ENCODE measurements around the gene TKFC. TPM values are rescaled to one million over a fixed set of nuclear protein-coding genes. Genes with fewer than 3 reads are reported as not detected.
A peak's percentile ranks its signal among the peaks of the same experiment; 100 is the strongest.

Gene TKFC, protein sequence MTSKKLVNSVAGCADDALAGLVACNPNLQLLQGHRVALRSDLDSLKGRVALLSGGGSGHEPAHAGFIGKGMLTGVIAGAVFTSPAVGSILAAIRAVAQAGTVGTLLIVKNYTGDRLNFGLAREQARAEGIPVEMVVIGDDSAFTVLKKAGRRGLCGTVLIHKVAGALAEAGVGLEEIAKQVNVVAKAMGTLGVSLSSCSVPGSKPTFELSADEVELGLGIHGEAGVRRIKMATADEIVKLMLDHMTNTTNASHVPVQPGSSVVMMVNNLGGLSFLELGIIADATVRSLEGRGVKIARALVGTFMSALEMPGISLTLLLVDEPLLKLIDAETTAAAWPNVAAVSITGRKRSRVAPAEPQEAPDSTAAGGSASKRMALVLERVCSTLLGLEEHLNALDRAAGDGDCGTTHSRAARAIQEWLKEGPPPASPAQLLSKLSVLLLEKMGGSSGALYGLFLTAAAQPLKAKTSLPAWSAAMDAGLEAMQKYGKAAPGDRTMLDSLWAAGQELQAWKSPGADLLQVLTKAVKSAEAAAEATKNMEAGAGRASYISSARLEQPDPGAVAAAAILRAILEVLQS
- polyA plus RNA-seq (ENCODE audit: insufficient read length) = 20.7 TPM

DNA sequence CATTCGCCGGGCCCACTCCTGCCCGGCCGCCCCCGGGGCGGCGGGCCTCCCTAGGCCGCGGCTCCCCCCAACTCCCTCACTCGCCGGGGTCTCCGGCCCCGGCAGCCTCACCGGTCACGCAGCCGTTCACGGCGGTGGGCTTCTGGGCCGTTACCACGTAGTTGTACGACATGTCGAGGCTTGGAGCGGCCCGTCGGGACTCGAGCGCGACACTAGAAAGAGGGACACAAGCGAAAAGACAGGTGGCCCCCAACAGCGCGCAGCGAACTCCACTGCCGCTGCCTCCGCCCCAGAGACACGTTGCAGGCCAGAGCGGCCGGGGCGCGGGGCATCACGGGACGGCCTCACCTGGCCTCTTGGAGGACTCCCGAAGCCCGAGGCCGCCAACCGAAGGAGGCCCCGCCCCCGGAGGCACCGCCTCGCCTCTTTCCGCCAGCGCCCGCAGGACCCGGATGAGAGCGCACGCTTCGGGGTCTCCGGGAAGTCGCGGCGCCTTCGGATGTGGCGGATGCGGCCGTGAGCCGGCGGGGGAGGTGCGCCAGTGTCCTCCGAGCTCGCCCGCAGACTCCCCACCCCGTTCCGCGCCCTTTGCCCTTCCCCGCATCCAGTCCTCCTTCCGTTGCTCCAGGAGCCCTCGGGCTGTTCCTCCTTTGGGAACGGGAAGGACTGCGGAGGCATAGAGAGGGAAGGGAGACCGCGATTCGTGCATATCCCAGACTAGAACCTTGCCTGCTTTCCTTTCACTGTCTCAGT lies at the start of gene TKFC, which contains the start of gene DDB1:
Gene TKFC (plus strand): TSS at position 432 of the 753 bp plus-strand sequence. CDS start 1,501 bp downstream, outside the sequence.
Gene DDB1 (minus strand): TSS at position 309 of the 753 bp plus-strand sequence. CDS start 137 bp downstream, at position 172.
- peak; percentile 96 for DNase-seq

DNA sequence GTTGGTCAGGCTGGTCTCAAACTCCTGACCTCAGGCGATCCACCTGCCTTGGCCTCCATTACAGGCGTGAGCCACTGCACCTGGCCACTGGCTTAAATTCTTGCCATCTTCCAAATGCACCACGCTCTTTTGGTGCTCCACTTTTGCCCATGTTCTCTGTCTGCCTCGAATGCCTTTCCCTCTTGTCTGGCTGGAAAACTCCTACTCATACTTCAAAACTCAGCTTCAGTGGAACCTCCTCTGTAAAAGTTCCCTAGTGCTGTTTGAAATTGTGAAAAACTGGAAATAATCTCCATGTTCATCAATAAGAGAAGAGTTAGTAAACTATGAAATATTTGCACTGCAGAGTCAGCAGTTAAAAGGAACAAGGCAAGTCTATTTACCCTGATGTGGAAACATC lies 49.4 kb upstream of the TKFC start:
- no peak for DNase-seq

DNA sequence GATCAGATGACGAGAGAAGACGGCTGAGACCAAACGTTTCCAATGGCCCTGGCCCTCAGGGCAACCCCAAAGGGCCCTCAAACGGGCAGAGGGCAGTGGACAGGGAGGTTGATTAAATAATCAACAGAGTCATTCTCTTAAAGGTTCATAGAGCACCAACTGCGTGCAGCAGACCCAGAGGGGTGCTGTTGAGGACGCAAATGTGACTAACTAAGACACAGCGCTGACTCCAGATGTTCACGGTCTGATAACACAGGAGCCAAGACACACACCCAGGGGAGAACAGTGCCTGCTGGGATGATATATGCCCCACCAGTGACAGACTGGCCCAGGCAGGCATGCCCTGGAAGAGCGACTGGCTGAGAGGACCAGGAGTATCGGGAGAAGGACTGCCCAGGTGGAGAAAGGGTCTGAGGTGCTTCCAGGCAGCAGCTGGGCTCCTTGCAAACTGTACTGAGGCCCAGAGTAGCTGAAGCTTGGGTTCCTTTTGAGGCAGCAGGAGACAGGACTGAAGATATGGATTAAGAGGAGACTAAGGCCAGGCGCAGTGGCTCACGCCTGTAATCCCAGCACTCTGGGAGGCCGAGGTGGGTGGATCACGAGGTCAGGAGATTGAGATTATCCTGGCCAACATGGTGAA lies 45.6 kb upstream of the TKFC start:
- no peak for DNase-seq

DNA sequence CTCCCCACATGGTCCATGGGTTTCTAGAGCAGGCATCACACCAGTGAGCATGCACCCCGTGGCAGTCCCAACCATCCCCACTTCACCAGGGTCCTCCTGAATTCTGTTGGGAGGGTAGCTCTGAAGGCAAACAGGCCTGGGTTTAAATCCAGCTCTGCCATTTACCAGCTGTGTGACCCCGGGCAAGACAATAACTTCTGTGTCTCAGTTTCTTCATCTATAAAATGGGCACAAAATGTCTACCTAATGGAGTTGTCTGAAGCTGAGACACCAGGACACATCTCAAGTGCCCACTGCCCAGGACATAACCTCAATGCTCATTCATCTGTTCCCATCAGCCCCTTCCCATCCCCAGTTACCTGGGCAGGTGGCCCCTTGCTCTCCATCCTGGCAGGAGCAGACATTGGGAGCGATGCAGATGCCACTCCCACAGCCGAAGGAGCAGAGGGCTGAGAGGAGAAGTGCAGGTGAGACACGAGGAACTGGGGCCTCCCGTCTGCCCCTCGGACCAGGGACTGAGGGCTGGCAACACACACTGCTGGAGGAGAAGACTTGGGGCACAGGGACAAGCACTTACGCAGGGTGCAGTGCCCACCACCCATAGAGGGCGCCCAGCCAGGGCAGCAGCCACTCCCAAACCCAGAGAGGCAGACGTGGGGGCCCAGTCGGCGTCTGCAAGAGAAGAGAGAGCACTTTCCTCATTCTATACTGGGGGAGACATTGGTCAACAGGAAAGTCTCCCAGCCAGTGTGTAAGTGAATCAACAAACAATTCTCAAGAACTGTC lies 41.9 kb upstream of the TKFC start:
- no peak for DNase-seq

DNA sequence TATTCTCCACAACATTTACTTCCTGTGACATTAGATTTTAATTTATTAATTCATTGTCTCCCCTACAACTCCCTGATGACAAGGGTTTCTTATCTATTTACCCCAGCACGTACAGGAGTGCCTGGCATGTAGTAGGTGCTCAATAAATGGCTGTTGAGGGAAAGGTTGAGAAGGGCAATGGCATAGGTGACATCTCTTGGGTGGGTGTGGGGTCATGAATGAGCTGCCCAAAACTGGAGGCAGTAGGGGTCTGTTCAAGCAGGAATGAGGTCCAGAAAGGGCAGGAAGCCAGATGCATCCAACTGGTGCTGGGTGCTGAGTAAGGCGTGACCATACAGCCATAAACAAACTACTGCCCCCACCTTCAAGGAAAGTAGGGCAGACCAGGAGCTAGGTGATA lies 40.7 kb upstream of the TKFC start:
- no peak for DNase-seq

DNA sequence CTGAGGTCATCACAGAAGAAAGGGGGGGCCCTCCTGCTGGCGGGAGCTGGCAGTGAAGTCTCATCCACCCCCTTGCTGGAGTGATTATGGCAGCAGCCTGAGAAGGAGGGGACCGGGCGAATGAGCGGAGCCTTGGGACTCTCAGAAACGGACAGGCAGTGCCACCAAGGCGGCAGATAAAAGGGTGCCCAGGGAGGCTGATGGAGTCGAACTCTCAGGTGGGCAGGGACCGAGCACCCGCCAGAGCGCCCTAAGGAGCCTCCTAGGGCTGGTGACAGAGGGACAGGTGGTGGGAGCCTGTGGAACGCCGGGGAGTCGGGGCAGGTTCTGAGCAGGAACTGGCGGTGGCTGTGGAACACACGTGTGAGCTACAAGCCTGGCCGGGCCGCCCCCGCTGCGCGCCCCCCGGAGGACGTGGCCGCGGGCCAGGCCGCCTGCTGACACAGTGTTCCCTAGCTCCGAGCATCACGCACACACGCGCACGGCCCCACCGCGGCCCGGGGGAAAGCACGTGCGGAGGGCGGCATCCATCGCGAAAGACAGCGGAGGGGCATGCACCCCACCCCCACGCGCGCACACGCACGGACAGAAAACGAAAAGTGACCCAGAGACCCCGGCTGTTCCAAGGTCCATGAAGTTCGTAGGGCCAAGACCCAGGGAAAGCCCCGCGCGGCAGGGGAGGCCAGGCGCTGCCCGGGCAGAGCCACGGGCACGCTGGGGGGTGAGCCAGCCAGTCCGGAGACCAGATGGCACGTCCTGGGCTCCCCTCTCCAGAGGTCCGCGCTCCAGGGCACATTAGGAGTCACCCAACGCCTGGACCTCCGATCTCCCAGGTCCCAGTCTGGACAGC lies 38.9 kb upstream of the TKFC start:
- DNase-seq = peak; percentile 66

DNA sequence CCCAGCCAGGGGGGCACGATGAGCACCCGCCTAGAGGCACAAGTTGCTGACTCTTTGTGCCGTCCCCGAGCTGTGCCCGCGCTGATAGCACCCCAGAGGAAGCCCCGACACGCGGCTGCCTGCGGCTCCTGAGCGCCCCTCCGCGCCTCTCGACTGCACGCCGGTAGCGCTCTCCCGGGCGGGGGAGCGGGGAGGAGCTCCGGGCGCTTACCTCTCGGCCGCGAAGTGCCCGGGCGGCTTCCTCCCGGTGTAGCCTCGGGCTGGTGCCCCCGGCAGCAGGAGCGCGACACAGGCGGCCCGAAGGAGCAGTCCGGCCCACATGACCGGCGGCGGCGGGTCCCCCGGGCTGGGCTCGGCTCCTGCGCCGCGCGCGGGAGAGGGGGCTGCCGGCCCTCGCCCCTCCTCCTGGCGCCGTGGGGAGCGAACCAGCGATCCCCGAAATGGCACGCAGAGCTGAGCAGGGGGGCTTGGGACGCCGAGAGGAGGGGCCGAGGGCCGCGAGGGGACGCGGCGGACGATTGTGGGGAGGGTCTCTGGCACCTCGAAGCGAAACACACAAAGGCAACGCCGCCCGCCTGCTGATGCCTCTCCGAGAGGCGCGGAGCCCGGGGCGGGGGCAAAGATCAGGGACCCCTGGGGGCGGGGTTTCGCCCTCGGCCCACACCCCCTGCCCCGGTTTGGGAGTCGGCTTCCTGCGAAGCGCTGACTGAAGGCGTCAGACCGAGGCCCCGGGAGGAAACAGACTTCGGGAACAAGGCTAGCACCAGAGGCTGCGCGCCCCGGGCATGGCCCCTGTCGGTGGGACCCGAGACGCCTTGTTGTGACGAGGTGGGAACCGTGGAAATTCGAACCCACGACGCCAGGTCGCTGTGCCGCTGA lies 38.1 kb upstream of the TKFC start, which contains the start of gene VWCE:
Gene VWCE (minus strand): TSS at position 600 of the 879 bp plus-strand sequence. CDS start 279 bp downstream, at position 321.
- peak; percentile 61 for DNase-seq

DNA sequence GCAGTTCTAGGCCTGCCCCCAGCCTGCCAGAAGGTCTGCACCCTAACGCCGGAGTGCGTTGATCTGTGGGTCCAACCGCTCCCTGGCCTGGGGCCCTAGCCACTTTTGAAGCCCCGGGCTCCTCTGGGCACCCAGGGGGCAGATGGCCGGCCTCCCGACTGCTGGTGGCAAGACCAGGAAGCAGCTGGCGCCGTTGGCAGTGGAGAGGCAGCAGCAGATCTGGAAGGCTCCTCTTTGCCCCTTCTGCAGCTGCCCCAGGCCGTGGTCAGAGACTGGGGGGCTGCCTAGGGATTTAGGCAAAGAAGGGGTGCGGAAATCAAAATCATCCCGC lies 37.5 kb upstream of the TKFC start:
- DNase-seq = no peak

DNA sequence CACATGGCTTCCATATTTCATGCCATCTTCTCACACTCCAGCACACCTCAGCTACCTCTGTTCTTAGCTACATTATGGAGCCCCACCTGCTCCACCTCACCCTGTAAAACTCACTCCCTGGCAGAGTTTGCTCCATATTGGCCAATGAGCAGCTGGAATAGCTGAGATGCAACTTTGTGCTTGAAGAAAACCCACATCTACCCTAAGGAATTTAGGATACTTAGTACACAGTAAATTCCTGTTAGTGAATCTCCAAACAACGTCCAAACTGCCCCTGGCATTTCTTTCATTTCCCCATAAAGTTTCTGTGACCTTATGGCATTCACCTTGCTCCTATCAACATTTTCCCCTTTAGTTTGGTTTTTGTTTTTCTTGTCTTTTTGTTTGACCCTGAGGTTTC lies 35.7 kb upstream of the TKFC start:
- no peak for DNase-seq

DNA sequence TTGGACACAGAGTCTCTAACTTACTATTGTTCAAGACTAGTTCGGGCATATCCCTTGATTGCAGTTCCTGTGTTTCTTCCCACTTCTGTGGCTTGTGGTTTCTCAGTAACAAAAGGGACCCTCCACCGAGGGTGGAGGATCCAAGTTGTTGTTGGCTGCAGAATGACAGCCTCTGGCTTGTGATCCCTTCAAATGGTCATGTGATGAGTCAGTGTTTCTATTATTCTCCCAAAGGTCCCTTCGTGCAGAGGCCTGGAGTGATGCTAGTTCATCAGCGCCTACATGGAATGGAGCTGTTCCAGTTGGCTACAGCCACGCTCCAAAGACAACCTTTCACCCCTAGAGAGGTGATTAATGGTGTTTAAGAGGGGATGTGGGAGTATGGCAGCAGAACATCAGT lies 35.3 kb upstream of the TKFC start:
- peak; percentile 40 for DNase-seq

DNA sequence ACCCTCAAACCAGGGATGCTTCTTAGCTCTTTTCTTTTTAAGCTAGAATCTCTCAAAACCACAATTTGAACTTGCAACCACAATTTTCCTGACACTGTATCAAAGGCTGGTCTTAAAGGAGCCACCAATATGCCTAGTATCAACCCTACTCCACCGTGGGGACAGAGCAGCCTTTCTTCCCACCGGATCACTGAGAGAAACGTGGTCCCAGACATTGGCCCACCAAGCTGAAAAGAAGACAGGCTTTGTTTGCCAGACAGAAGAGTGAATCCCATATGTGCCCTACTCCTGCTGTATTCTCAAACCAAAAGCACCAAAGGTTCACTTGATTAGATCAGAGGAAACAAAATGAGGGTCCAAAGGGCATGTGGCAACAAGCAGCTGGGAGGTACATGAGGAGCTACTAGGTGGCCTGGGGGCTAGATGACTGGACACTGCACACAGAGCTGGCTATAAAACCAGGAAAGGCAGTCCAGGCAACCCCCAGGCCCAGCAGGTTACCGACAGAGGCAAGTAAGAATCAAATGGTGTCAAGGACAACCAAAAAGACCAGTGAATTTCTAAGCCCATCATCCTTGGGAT lies 34.3 kb upstream of the TKFC start:
- DNase-seq = no peak

DNA sequence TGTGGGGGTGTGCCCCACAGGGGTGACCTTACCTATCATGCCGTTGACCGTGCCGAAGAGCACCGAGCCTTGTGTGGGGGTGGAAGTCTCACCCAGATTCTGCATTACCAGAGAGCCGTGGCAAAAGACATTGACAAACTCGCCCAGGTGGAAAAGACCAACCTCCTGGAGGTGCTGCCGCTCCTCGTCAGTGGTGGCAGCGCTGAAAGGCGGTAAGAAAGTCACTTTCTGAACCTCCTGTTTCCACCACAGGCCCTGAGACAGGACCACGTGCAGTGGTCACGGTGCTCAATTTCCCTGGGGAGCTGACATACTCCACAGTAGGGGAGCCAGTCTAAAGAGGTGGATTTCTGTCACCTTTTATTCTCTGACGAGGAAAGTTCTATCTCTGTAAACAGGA lies 30.5 kb upstream of the TKFC start:
- no peak for DNase-seq

DNA sequence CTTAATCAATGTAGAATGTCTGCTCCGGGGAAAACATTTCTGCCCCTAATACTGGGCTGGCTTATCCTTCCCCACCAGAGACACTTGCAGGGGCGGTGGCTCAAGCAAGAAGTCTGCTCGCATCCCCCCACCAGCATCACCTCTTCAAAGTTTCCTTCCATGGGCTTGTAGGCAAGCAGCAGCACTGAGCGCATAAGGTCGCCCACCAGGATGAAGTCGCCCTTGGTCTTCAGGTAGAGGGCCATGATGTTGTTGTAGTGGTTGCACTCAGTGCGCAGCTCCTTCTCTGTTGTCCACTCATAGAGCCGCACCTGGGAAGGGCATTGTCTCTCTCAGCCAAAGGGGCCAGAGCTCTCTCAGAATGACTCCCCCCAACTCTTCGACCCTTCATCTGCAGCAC lies 29.3 kb upstream of the TKFC start:
- no peak for DNase-seq

DNA sequence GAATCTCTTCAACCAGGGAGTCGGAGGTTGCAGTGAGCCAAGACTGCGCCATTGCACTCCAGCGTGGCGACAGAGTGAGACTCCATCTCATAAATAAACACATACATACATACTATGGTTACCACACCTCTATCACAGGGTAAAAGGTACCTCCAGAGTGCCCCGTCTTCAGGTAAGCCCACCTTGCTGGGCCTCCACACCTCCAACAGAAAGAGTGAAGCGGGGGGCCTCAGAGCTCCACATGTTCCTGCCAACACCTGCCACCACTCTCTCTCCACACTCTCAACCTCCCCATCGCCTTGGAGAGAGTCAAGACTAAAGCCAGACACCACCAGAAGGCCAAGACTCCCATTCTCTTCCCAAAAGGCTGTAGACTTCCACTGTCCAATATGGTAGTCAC lies 27.6 kb upstream of the TKFC start:
- DNase-seq = no peak

DNA sequence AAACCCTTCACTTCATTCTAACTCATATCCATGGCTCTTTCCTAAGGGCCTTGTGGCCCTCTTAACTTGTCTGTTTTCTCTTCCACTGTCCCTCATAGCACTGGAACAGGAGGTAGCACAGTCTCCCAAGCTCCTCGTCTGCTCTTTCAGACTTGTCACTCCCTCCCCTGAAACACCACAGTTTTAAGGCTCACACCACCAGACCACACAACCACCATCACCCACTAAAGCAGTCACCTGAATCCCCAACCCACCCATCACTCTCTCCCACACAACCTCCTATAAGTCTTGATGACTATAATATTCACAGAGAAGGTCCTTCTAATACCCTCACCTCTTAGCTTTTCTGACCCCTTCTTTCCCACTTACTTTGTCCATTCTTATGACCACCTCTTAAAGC lies 26.8 kb upstream of the TKFC start:
- no peak for DNase-seq

DNA sequence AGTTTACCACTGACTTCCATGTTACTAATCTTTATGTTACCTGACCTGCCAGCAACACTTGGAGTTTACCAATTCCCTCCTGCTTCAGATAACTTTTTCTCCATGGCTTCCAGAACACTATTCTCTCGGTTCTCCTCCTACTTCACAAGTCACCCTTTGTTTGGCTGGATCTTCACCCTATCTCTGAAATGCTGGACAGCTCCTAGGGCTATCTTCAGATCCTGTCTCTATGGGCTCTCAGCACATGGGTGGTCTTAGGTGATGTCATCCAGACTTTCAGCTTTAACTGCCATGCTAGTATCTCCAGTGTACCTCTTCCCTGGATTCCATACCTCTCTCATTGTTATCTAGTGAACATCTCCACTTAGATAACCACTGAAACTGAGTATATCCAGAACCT lies 25.7 kb upstream of the TKFC start:
- DNase-seq = no peak

DNA sequence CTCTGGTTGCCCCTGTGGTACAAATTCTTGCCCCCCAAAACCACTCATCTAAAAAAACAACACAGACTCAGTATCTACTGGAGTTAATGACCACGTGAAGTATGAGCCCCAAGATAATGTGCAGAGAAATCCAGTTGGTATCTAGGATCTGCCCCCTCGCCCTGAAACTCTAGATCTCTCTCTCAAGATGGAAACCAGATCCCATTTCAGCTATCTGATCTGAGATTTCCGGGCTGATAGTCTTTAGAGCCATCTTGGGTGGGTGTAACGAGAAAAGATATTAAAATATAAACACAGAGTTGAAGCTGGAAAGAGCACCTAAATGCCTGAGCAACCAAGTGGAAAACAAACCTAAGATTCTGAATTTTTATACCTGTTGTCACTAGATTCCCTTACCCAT lies 23.9 kb upstream of the TKFC start:
- DNase-seq = no peak

DNA sequence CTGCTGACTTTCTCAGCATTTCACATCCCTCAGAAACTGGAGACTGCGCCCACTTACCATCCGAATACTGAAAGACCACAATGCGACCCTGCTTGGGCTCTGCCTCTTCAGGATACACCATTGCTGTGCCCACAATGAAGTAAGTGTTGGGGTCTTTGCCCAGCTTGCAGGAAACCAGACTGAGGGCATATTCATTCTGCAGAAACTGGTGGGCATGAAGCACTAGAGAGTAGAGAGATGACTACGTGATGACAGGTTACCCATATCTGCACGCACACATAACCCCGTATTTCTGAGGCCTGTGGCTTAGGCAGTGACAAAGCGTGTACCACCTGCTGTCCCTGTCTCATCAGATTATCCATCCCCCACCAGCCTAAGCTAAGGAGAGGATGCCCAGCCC lies 23.3 kb upstream of the TKFC start:
- no peak for DNase-seq

DNA sequence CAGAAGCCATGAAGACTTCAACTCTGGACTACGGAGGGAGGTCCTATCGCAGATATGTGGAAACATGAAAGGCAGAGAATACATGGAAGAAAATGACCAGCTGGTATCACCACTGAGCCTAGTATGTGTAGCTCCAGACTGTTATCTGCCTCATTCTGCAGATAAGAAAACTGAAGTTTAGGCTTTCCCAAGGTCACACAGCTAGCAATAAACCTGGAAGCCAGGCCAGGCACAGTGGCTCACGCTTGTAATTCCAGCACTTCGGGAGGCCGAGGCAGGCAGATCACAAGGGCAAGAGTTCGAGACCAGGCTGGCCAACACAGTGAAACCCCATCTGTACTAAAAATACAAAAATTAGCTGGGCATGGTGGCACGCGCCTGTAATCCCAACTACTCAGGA lies 22.3 kb upstream of the TKFC start:
- DNase-seq = no peak

DNA sequence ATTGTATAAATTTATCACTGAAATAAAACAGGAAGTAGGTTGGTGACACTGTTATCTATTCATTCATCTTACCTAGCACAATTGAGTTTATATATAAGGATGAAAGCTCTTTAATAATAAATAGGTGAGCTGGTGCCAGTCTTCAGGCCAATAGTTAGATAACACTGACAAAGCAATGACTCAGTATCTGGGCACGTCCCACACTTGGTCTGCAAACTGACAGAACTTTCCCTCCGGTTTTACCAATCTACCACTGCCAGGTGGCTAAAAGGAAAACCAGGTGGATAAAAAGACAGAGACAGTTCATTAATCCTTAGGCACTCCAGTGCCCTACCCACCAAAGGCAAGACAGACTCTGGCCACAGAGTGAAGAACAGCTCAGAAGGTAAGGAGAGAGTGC lies 17.8 kb upstream of the TKFC start:
- DNase-seq = no peak
